Omental fat pad (tissue), 4 donors: ENCODE measurements around the gene CIAO2A. TPM values are rescaled to one million over a fixed set of nuclear protein-coding genes. Genes with fewer than 3 reads are reported as not detected.

Experiments used
- ATAC-seq: fragments of 150-250 bp; one replicate; pipeline ENCODE4 v1.9.1; 2016; ENCODE audit warnings: mild to moderate bottlenecking, moderate library complexity; ENCODE audit not compliant: low FRiP score
- DNase-seq: peaks from one replicate; pipeline ENCODE4 v3.0.0-alpha.2; 2019; ENCODE audit warnings: low spot score
- CTCF ChIP-seq, 3 donors: fragments of 450-650 bp; IDR thresholded peaks; one replicate each; pipeline ENCODE4 v1.5.1; 2016 to 2017; ENCODE audit warnings: antibody characterized with exemption in 3 of 3, mild to moderate bottlenecking in 3 of 3, moderate library complexity in 2 of 3
- small RNA-seq: library from RNA; depleted of rRNA; stranded (forward); fragments of <200 nt; gene quantifications from one replicate; pipeline ENCODE3, GENCODE V24; 2016
- total RNA-seq, 4 donors: library from RNA; depleted of rRNA; stranded (reverse); fragments of >200 nt; gene quantifications; one replicate each; pipeline ENCODE4 v1.1.0, GENCODE V29; 2016

The CIAO2A gene
- total RNA-seq, 4 donors from 2014 or later = 39.9 to 48.3 (median 40.5) TPM

- no peak for TF ChIP-seq CTCF (IDR thresholded peaks at IDR 0.05)
- DNase-seq (no peak), ATAC-seq (no peak)
Measured at GRCh38 chr15:64026591-64026990, 67.0 kb downstream of the CIAO2A start.

- TF ChIP-seq CTCF (IDR thresholded peaks at IDR 0.05) = no peak
- DNase-seq (no peak), ATAC-seq (no peak)
Measured at GRCh38 chr15:64024172-64025050, 69.2 kb downstream of the CIAO2A start.

GRCh38 chr15:64023220-64023619, 70.4 kb downstream of the CIAO2A start:
- DNase-seq = no peak
- TF ChIP-seq CTCF (IDR thresholded peaks at IDR 0.05) = no peak
- no peak for ATAC-seq

- no peak for TF ChIP-seq CTCF (IDR thresholded peaks at IDR 0.05)
- no peak for DNase-seq
- ATAC-seq = no peak
Measured at GRCh38 chr15:64022571-64022970, 71.1 kb downstream of the CIAO2A start.

Small RNAs within 50 kb of the gene (small RNA-seq; reads per million reads assigned to genes)
- not detected for gene RF00019

Other genes starting within 250 kb of the CIAO2A start
- gene DAPK2, start 47.4 kb downstream of the CIAO2A start, total RNA-seq = 10 to 100 TPM; 12.0 to 49.8 (median 25.6) TPM
- 100 to 1,000 TPM; 104 to 125 (median 120) TPM for gene SNX1, start 2.1 kb upstream of the CIAO2A start, total RNA-seq
- 1 to 10 TPM in 2 of 4 donors, under 1 TPM in 1, not detected in 1; 0.38 to 2.6 (median 1.2) TPM for gene SNX22, start 57.9 kb upstream of the CIAO2A start, total RNA-seq
- gene PPIB, start 69.2 kb upstream of the CIAO2A start, total RNA-seq = 100 to 1,000 TPM; 244 to 431 (median 373) TPM